H1 (cell line): ENCODE data around the gene YAF2. TPM values are rescaled to one million over a fixed set of nuclear protein-coding genes. Genes with fewer than 3 reads are reported as not detected.

Experiments used
- BACH1 ChIP-seq: IDR thresholded peaks from 2 replicates; pipeline ENCODE4 v1.6.1; 2012; ENCODE audit warnings: low read length, improper control_type of control experiment
- BRCA1 ChIP-seq: IDR thresholded peaks from 2 replicates; pipeline ENCODE4 v1.6.1; 2012; ENCODE audit warnings: low read depth, low read length, improper control_type of control experiment
- POLR2AphosphoS5 ChIP-seq: IDR thresholded peaks from 2 replicates; pipeline ENCODE4 v1.6.1; 2011; ENCODE audit warnings: low read depth, low read length
- polyA plus RNA-seq, 7 experiments: library from polyadenylated mRNA; depleted of rRNA in 3 of 7; stranded (reverse) in 5 of 7; unstranded in 2 of 7; fragments of >200 nt in 5 of 7; fragments of 200-250 nt in 2 of 7; gene quantifications; 1 replicate in 5 of 7; 2 replicates in 1 of 7; 4 replicates in 1 of 7; pipeline versions ENCODE4 v1.2.1 to v1.2.3, GENCODE V29; 2011 to 2013; ENCODE audit warnings: missing spikeins in 2 of 7, mixed read lengths in 2 of 7
- total RNA-seq: library from RNA; stranded (reverse); fragmentation: NEBNext Ultra II Directional; extraction: Animal tissue kit (Norgen Biotek cat#: 25700); gene quantifications from 2 replicates; pipeline ENCODE4 v1.2.1, GENCODE V29; 2021

YAF2 gene
- total and polyA plus RNA-seq, 2 of the 8 experiments (the other 6 are each of a cell fraction or from before 2014, with no cell fraction given): 0.50 to 2.2 TPM

DNA sequence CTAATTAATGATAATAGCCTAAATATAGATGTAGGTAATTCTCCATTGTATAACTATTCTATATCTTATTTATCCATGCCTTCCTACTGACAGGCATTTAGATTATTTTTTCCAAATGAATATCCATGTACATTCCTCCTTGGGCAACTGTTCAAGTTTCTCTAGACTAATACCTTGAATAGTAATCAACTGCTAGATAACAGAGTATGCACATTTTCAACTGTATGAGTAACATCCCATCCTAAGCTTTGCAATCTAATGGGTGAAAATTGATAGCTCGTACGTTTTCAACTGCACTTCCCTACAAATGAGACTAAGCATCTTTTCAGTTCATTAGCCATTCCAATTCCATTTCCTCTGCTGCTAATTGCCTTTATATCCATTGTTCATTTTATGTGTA is 37.0 kb downstream of the YAF2 start (continued):
- no peak for TF ChIP-seq BRCA1
- no peak for TF ChIP-seq POLR2AphosphoS5
- no peak for TF ChIP-seq BACH1
